IMR-90 (cell line): ENCODE measurements around the gene DENND6A. TPM values are rescaled to one million over a fixed set of nuclear protein-coding genes. Genes with fewer than 3 reads are reported as not detected.
"Not testable (repeated sequence)": the region's sequence is repeated elsewhere in the genome, so short reads cannot be mapped to it uniquely, and the experiment has no call there.

Experiments
- ATAC-seq: fragments of 200-7000 bp; cut with Tn5 transposase; 2 replicates; pipeline ENCODE4 v1.9.1; 2020; ENCODE audit warnings: low read depth, mild to moderate bottlenecking, moderate library complexity
- BruUV-seq: library from RNA; stranded (reverse); fragments of 400-500 nt; replicated peaks from 2 replicates; lab custom pipeline; 2021; lab: Mats Ljungman, UMichigan
- CTCF ChIA-PET: fragments of 300-600 bp; formaldehyde crosslinking; extraction: SDS; loops from one replicate; lab custom pipeline; 2021; ENCODE audit warnings: antibody characterized with exemption; lab: Yijun Ruan, JAX
- POLR2A ChIA-PET: fragments of 300-600 bp; sonication (Branson Sonifier 250); formaldehyde crosslinking; loops from one replicate; lab custom pipeline; 2022; ENCODE audit warnings: antibody characterized with exemption; ENCODE audit not compliant: unreplicated experiment; lab: Charles Lee
- DNase-seq: peaks from one replicate; pipeline ENCODE4 v3.0.0; 2013
- H2AFZ ChIP-seq: replicated peaks from 2 replicates; pipeline ENCODE3; 2013; ENCODE audit warnings: low read length, mild to moderate bottlenecking; ENCODE audit not compliant: poor library complexity
- H2AK5ac ChIP-seq: 2 replicates; pipeline ENCODE4 v1.6.1; 2013; ENCODE audit warnings: low read depth, low read length, inconsistent platforms
- H2AK9ac ChIP-seq: replicated peaks from 2 replicates; pipeline ENCODE3; 2013; ENCODE audit warnings: mild to moderate bottlenecking, low read depth, low read length, moderate library complexity; ENCODE audit not compliant: poor library complexity
- H2BK120ac ChIP-seq: 2 replicates; pipeline ENCODE4 v1.6.1; 2013; ENCODE audit warnings: low read depth, low read length, inconsistent platforms
- H2BK15ac ChIP-seq: 3 replicates; pipeline ENCODE4 v1.6.1; 2013; ENCODE audit warnings: low read depth, low read length, inconsistent platforms
- H2BK20ac ChIP-seq: 2 replicates; pipeline ENCODE4 v1.6.1; 2013; ENCODE audit warnings: low read depth, mild to moderate bottlenecking, inconsistent platforms, low read length, moderate library complexity
- H2BK5ac ChIP-seq: 2 replicates; pipeline ENCODE4 v1.6.1; 2013; ENCODE audit warnings: mild to moderate bottlenecking, low read depth, low read length, inconsistent platforms; ENCODE audit not compliant: poor library complexity, severe bottlenecking
- H3K14ac ChIP-seq: replicated peaks from 2 replicates; pipeline ENCODE4 v1.6.1; 2013; ENCODE audit warnings: low read depth, low read length, inconsistent platforms
- H3K18ac ChIP-seq: 2 replicates; pipeline ENCODE4 v1.6.1; 2013; ENCODE audit warnings: low read depth, low read length, control low read depth
- H3K23ac ChIP-seq: 2 replicates; pipeline ENCODE4 v1.6.1; 2013; ENCODE audit warnings: low read depth, low read length, inconsistent platforms
- H3K27ac ChIP-seq: 2 replicates; pipeline ENCODE4 v1.5.1; 2013; ENCODE audit warnings: mild to moderate bottlenecking, control low read depth, low read length; ENCODE audit not compliant: insufficient read depth
- H3K27me3 ChIP-seq: 2 replicates; pipeline ENCODE4 v1.6.1; 2013; ENCODE audit warnings: low read length; ENCODE audit not compliant: control insufficient read depth, insufficient read depth
- H3K36me3 ChIP-seq: 2 replicates; pipeline ENCODE4 v1.6.1; 2013; ENCODE audit warnings: low read length, mixed read lengths; ENCODE audit not compliant: control insufficient read depth, insufficient read depth
- H3K4ac ChIP-seq: 2 replicates; pipeline ENCODE4 v1.6.1; 2013; ENCODE audit warnings: low read depth, low read length, inconsistent platforms
- H3K4me1 ChIP-seq: 2 replicates; pipeline ENCODE4 v1.6.1; 2013; ENCODE audit warnings: low read length, mixed read lengths; ENCODE audit not compliant: control insufficient read depth, insufficient read depth
- H3K4me2 ChIP-seq: 2 replicates; pipeline ENCODE4 v1.6.1; 2013; ENCODE audit warnings: low read depth, mild to moderate bottlenecking, control low read depth, low read length, moderate library complexity
- H3K4me3 ChIP-seq: 2 replicates; pipeline ENCODE4 v1.5.1; 2013; ENCODE audit warnings: low read depth, mild to moderate bottlenecking, control low read depth, low read length, moderate library complexity; ENCODE audit not compliant: insufficient read depth
- H3K56ac ChIP-seq: 2 replicates; pipeline ENCODE4 v1.6.1; 2013; ENCODE audit warnings: low read length, inconsistent platforms; ENCODE audit not compliant: insufficient read depth; ENCODE audit errors: extremely low read depth
- H3K79me1 ChIP-seq, 2 experiments: 2 replicates each; pipeline ENCODE4 v1.6.1; 2013; ENCODE audit warnings: low read length in 2 of 2, inconsistent platforms in 1 of 2, low read depth in 1 of 2
- H3K9ac ChIP-seq: 2 replicates; pipeline ENCODE4 v1.6.1; 2013; ENCODE audit warnings: low read depth, low read length, control low read depth
- H3K9me1 ChIP-seq: 2 replicates; pipeline ENCODE4 v1.6.1; 2013; ENCODE audit warnings: low read length, inconsistent platforms; ENCODE audit not compliant: insufficient read depth
- H3K9me3 ChIP-seq: 2 replicates; pipeline ENCODE4 v1.6.1; 2013; ENCODE audit warnings: low read length; ENCODE audit not compliant: control insufficient read depth, insufficient read depth
- H4K20me1 ChIP-seq: 2 replicates; pipeline ENCODE4 v1.6.1; 2013; ENCODE audit warnings: low read length, inconsistent platforms; ENCODE audit not compliant: insufficient read depth
- H4K5ac ChIP-seq: 2 replicates; pipeline ENCODE4 v1.6.1; 2013; ENCODE audit warnings: mild to moderate bottlenecking, low read depth, low read length, control low read depth
- H4K8ac ChIP-seq, 2 experiments: 2 replicates each; pipeline ENCODE4 v1.6.1; 2013; ENCODE audit warnings: low read depth in 2 of 2, low read length in 2 of 2, control low read depth in 1 of 2, inconsistent platforms in 1 of 2
- H4K91ac ChIP-seq: 2 replicates; pipeline ENCODE4 v1.6.1; 2013; ENCODE audit warnings: low read depth, low read length, inconsistent platforms; ENCODE audit not compliant: insufficient read depth
- CEBPB ChIP-seq: IDR thresholded peaks from 2 replicates; pipeline ENCODE4 v1.6.1; 2012; ENCODE audit warnings: low read depth, low read length, improper control_type of control experiment
- CHD1 ChIP-seq: IDR thresholded peaks from 2 replicates; pipeline ENCODE4 v1.6.1; 2012; ENCODE audit warnings: low read depth, low read length, improper control_type of control experiment
- FOS ChIP-seq: fragments of 150-350 bp; IDR thresholded peaks from 2 replicates; pipeline ENCODE4 v1.6.1; 2016; ENCODE audit warnings: low read depth, low read length
- MXI1 ChIP-seq: IDR thresholded peaks from 2 replicates; pipeline ENCODE4 v1.6.1; 2012; ENCODE audit warnings: low read depth, mild to moderate bottlenecking, low read length, moderate library complexity, borderline replicate concordance
- NFE2L2 ChIP-seq: fragments of 150-350 bp; IDR thresholded peaks from 2 replicates; pipeline ENCODE4 v1.6.1; 2016; ENCODE audit warnings: low read depth, mild to moderate bottlenecking, low read length
- RFX5 ChIP-seq: IDR thresholded peaks from 2 replicates; pipeline ENCODE4 v1.8.0; 2012; ENCODE audit warnings: low read depth, mild to moderate bottlenecking, low read length, moderate library complexity
- WGBS, 2 experiments: methylation state at CpG; one replicate each; pipeline versions ENCODE4 v1.1.5 to v1.1.7; 2013; ENCODE audit warnings: missing lambda C conversion rate in 2 of 2; ENCODE audit not compliant: insufficient read length in 1 of 2; ENCODE audit errors: extremely low coverage in 2 of 2; 5-methylcytosine and 5-hydroxymethylcytosine counted together
- dilution Hi-C: fragments of 300-500 bp; cut with HindIII; formaldehyde crosslinking; loops from one replicate; pipeline ENCODE4 v1.14.3; 2018; ENCODE audit warnings: low sequenced_read_pairs; ENCODE audit not compliant: unreplicated experiment
- in situ Hi-C: fragments of 300-500 bp; cut with MboI; formaldehyde crosslinking; loops from 3 replicates; pipeline ENCODE4 v1.14.3; 2019; ENCODE audit warnings: low sequenced_read_pairs, inconsistent platforms, mixed read lengths
- intact Hi-C: fragments of 100-400 bp; cut with micrococcal nuclease; formaldehyde crosslinking; loops from 2 replicates; pipeline ENCODE4 v1.10.0; 2022
- polyA plus RNA-seq, 3 experiments: library from polyadenylated mRNA; depleted of rRNA; stranded (reverse); fragments of >200 nt; gene quantifications; 2 replicates each; pipeline ENCODE4 v1.2.3, GENCODE V29; 2012; ENCODE audit warnings: low replicate concordance in 1 of 3
- total RNA-seq: library from RNA; depleted of rRNA; stranded (reverse); fragments of >200 nt; gene quantifications from 2 replicates; pipeline ENCODE4 v1.2.3, GENCODE V29; 2012

Gene DENND6A
- total and polyA plus RNA-seq, 2 of the 4 experiments (the other 2 are of a cell fraction), result 3.8 to 9.0 TPM

DNA sequence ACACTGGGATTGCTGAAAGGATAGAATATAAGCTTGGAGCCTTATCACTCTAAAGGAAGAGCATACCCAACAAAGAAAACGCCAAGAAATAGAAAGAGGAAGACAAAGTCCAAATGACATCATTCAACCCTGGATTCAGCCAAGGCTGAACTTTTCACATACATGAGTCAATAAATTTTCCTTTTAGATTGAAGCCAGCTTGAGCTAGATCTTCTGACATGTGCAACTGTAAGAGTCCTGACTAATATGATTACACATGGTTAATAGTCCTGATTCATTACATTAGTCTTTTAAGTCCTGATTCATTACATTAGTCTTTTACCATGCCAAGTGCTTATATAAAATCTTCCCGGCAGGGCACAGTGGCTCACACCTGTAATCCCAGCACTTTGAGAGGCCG is 13.6 kb upstream of the DENND6A start:
- no peaks in the 10 kb centered on the region; the same call in 1 of the 2 replicates for H3K4me1 ChIP-seq
- H3K4me2 ChIP-seq, result peak overlapping the region; percentile 46; the same call in 1 of the 2 replicates
- no peak overlapping the region for H3K27ac ChIP-seq
- no peak overlapping the region for H2AK5ac ChIP-seq
- ChIA-PET CTCF (interaction anchor here (0.7 kb wide), 1 partner anchor 38 kb away, joined by 3 read pairs; no protein-coding TSS in a partner anchor), POLR2A (no interaction called here)
- TF ChIP-seq FOS, result peak; percentile 37
- no peak for TF ChIP-seq NFE2L2
- no peak for TF ChIP-seq RFX5
- TF ChIP-seq MXI1, result no peak
- no peak for TF ChIP-seq CHD1
- peak; percentile 37; the same call in 1 of the 2 replicates for TF ChIP-seq CEBPB
- H2AFZ ChIP-seq, result peak overlapping the region; percentile 18
- H2BK5ac ChIP-seq, result no peak overlapping the region
- ATAC-seq (peak; percentile 49; the same call in 1 of the 2 replicates), DNase-seq (peak; percentile 93)
- no peak overlapping the region for H2AK9ac ChIP-seq
- no peaks in the 10 kb centered on the region for H3K36me3 ChIP-seq
- H3K9me1 ChIP-seq, result no peaks in the 10 kb centered on the region
- BruUV-seq, result no TSS peak
- H3K9ac ChIP-seq, result no peak overlapping the region
- H3K56ac ChIP-seq, result no peak overlapping the region
- H4K91ac ChIP-seq, result no peak overlapping the region
- no peak overlapping the region for H3K18ac ChIP-seq
- H3K14ac ChIP-seq, result no peak overlapping the region
- no peaks in the 10 kb centered on the region for H3K27me3 ChIP-seq
- no peak overlapping the region for H3K4me3 ChIP-seq
- intact Hi-C loops, result no loop called here
- no peak overlapping the region for H2BK120ac ChIP-seq
- no peaks in the 10 kb centered on the region for H3K9me3 ChIP-seq
- H2BK15ac ChIP-seq, result no peak overlapping the region
- no peak overlapping the region for H4K8ac ChIP-seq
- no CpG with 5 or more reads among the region's 3 CpGs for WGBS, 2 experiments
- no peak overlapping the region for H2BK20ac ChIP-seq
- H3K23ac ChIP-seq, result no peak overlapping the region
- H4K20me1 ChIP-seq, result no peaks in the 10 kb centered on the region
- in situ Hi-C loops, result no loop called here
- no peaks in the 10 kb centered on the region for H3K79me1 ChIP-seq
- H3K4ac ChIP-seq, result no peak overlapping the region
- H4K5ac ChIP-seq, result no peak overlapping the region
- dilution Hi-C loops, result no loop called here

DNA sequence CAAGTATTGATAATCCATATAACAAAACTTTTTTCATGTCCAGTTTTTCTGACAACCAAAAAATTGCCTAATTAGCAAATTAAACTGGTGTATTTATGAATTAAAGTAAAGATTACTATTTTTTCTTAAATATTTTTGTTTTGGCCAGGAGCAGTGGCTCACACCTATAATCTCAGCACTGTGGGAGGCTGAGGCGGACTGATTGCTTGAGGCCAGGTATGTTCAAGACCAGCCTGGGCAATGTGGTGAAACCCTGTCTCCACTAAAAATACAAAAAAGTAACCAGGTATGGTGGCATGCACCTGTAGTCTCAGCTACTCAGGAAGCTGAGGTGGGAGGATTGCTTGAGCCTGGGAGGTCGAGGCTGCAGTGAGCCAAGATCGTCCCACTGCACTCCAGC is 12.5 kb upstream of the DENND6A start:
- CTCF ChIA-PET, H2AK9ac ChIP-seq, intact Hi-C loops, H3K4me3 ChIP-seq, H3K9ac ChIP-seq, H2BK120ac ChIP-seq, H3K27me3 ChIP-seq, H3K4ac ChIP-seq, H2AFZ ChIP-seq, dilution Hi-C loops, BruUV-seq, H3K4me1 ChIP-seq, in situ Hi-C loops, POLR2A ChIA-PET, H2BK5ac ChIP-seq, H4K20me1 ChIP-seq, H3K4me2 ChIP-seq, H3K36me3 ChIP-seq, H3K18ac ChIP-seq, H2BK20ac ChIP-seq, H2AK5ac ChIP-seq, H3K79me1 ChIP-seq, H2BK15ac ChIP-seq, ATAC-seq, H3K56ac ChIP-seq, H3K23ac ChIP-seq, DNase-seq, H4K91ac ChIP-seq, H3K14ac ChIP-seq, H3K27ac ChIP-seq, H3K9me1 ChIP-seq, H3K9me3 ChIP-seq, H4K5ac ChIP-seq, H4K8ac ChIP-seq: not testable (repeated sequence)
- WGBS, 2 experiments, result no CpG with 5 or more reads among the region's 3 CpGs
